Measurements from ENCODE around the gene VPS18.

The VPS18 gene

GRCh38 chr15:40875991-40876730, 18.1 kb upstream of the VPS18 start:
- no peak overlapping the region for H3K4me3 ChIP-seq (replicated peaks; ENCODE audit: low read depth, low read length)
- no peak for DNase-seq (ENCODE audit: low read depth)
- TF ChIP-seq CTCF (IDR thresholded peaks at IDR 0.05; ENCODE audit: low read length, missing control alignments): no peak

GRCh38 chr15:40877694-40878093, 16.6 kb upstream of the VPS18 start:
- no peak for TF ChIP-seq CTCF (IDR thresholded peaks at IDR 0.05; ENCODE audit: low read length, missing control alignments)
- H3K4me3 ChIP-seq (replicated peaks; ENCODE audit: low read depth, low read length): no peak overlapping the region
- DNase-seq (ENCODE audit: low read depth): no peak

GRCh38 chr15:40878785-40879184, 15.5 kb upstream of the VPS18 start:
- peak; percentile 32 for DNase-seq (ENCODE audit: low read depth)
- H3K4me3 ChIP-seq (replicated peaks; ENCODE audit: low read depth, low read length): no peak overlapping the region
- TF ChIP-seq CTCF (IDR thresholded peaks at IDR 0.05; ENCODE audit: low read length, missing control alignments): no peak

GRCh38 chr15:40879609-40880008, 14.6 kb upstream of the VPS18 start:
- H3K4me3 ChIP-seq (replicated peaks; ENCODE audit: low read depth, low read length): no peak overlapping the region
- no peak for DNase-seq (ENCODE audit: low read depth)
- no peak for TF ChIP-seq CTCF (IDR thresholded peaks at IDR 0.05; ENCODE audit: low read length, missing control alignments)

- TF ChIP-seq CTCF (IDR thresholded peaks at IDR 0.05; ENCODE audit: low read length, missing control alignments): no peak
- H3K4me3 ChIP-seq (replicated peaks; ENCODE audit: low read depth, low read length): no peak overlapping the region
Observed at GRCh38 chr15:40881351-40881750, 12.9 kb upstream of the VPS18 start.

GRCh38 chr15:40886586-40886985, 7.7 kb upstream of the VPS18 start:
- TF ChIP-seq CTCF (IDR thresholded peaks at IDR 0.05; ENCODE audit: low read length, missing control alignments): no peak
- no peak overlapping the region for H3K4me3 ChIP-seq (replicated peaks; ENCODE audit: low read depth, low read length)
- no peak for DNase-seq (ENCODE audit: low read depth)

More at GRCh38 chr15:40881351-40881750, 12.9 kb upstream of the VPS18 start:
- no peak for DNase-seq (ENCODE audit: low read depth)

- DNase-seq (ENCODE audit: low read depth): no peak
- TF ChIP-seq CTCF (IDR thresholded peaks at IDR 0.05; ENCODE audit: low read length, missing control alignments): no peak
- no peak overlapping the region for H3K4me3 ChIP-seq (replicated peaks; ENCODE audit: low read depth, low read length)
Observed at GRCh38 chr15:40889112-40889511, 5.1 kb upstream of the VPS18 start.
